GM12878 (cell line): Measurements from ENCODE around the gene PITPNM2. TPM values are rescaled to one million over a fixed set of nuclear protein-coding genes. Genes with fewer than 3 reads are reported as not detected.

Source experiments
- ATAC-seq: fragments of 200-7000 bp; cut with Tn5 transposase; 3 replicates; pipeline ENCODE4 v1.9.1; 2020; ENCODE audit warnings: mild to moderate bottlenecking, moderate library complexity
- BruUV-seq: library from RNA; stranded (reverse); fragments of 400-500 nt; replicated peaks from 2 replicates; lab custom pipeline; 2021; lab: Mats Ljungman, UMichigan
- CTCF ChIA-PET: fragments of 300-600 bp; sonication (Branson Sonifier 250); formaldehyde crosslinking; extraction: SDS; loops from one replicate; lab custom pipeline; 2021; ENCODE audit warnings: inconsistent platforms; lab: Yijun Ruan, JAX
- POLR2A ChIA-PET: fragments of 350-600 bp; formaldehyde crosslinking; extraction: SDS; loops from one replicate; lab custom pipeline; 2021; ENCODE audit warnings: inconsistent platforms; lab: Charles Lee
- RAD21 ChIA-PET: fragments of 300-600 bp; sonication (Branson Sonifier 250); formaldehyde crosslinking; loops from one replicate; lab custom pipeline; 2023; ENCODE audit warnings: antibody characterized with exemption; ENCODE audit not compliant: unreplicated experiment; lab: Charles Lee
- SMC1A ChIA-PET: fragments of 300-600 bp; sonication (Branson Sonifier 250); formaldehyde crosslinking; loops from one replicate; lab custom pipeline; 2023; ENCODE audit not compliant: unreplicated experiment, uncharacterized antibody; lab: Charles Lee
- DNase-seq: peaks from one replicate; pipeline ENCODE4 v3.0.0-alpha.2; 2011; ENCODE audit warnings: low read depth, low spot score
- FAIRE-seq: peaks from 3 replicates; lab custom pipeline; 2011; peaks lifted over from hg19 to GRCh38; lab: Jason Lieb, UNC
- H2AFZ ChIP-seq: 2 replicates; pipeline ENCODE4 v1.6.0; 2011; ENCODE audit warnings: low read depth, low read length, control low read depth; ENCODE audit not compliant: control insufficient read depth
- H3K27ac ChIP-seq: 2 replicates; pipeline ENCODE4 v1.5.1; 2011; ENCODE audit warnings: control low read depth; ENCODE audit not compliant: control insufficient read depth, insufficient read depth
- H3K27me3 ChIP-seq, 2 experiments: replicated peaks in 1 of 2; 2 replicates each; pipeline versions ENCODE4 v1.6.0 to v1.6.1; 2011; ENCODE audit warnings: low read length in 1 of 2; ENCODE audit not compliant: control insufficient read depth in 2 of 2, insufficient read depth in 2 of 2
- H3K36me3 ChIP-seq, 2 experiments: 2 replicates each; pipeline ENCODE4 v1.5.1; 2011; ENCODE audit warnings: low read length in 1 of 2; ENCODE audit not compliant: control insufficient read depth in 2 of 2, insufficient read depth in 2 of 2
- H3K4me1 ChIP-seq: 2 replicates; pipeline ENCODE4 v1.6.1; 2011; ENCODE audit warnings: mild to moderate bottlenecking, low read length, moderate library complexity, mixed read lengths; ENCODE audit not compliant: control insufficient read depth, insufficient read depth
- H3K4me2 ChIP-seq: 2 replicates; pipeline ENCODE4 v1.6.0; 2011; ENCODE audit warnings: control low read depth; ENCODE audit not compliant: control insufficient read depth, insufficient read depth
- H3K4me3 ChIP-seq: fragments of 200-600 bp; sonication (generic); 2 replicates; pipeline ENCODE4 v1.5.1; 2016
- H3K79me2 ChIP-seq: 2 replicates; pipeline ENCODE4 v1.6.0; 2011; ENCODE audit warnings: low read length; ENCODE audit not compliant: control insufficient read depth, insufficient read depth
- H3K9ac ChIP-seq: 2 replicates; pipeline ENCODE4 v1.8.0; 2011; ENCODE audit warnings: low read length, control low read depth, mixed read lengths; ENCODE audit not compliant: control insufficient read depth, insufficient read depth
- H3K9me3 ChIP-seq: replicated peaks from 3 replicates; pipeline ENCODE4 v1.5.1; 2011; ENCODE audit warnings: mild to moderate bottlenecking, low read length; ENCODE audit not compliant: control insufficient read depth, insufficient read depth
- H4K20me1 ChIP-seq: 2 replicates; pipeline ENCODE4 v1.6.0; 2011; ENCODE audit not compliant: control insufficient read depth, insufficient read depth
- CBFB ChIP-seq: IDR thresholded peaks from 2 replicates; pipeline ENCODE4 v1.6.1; 2016; ENCODE audit warnings: antibody characterized with exemption, low read depth
- CEBPZ ChIP-seq: fragments of 150-350 bp; IDR thresholded peaks from 2 replicates; pipeline ENCODE4 v1.6.1; 2016; ENCODE audit warnings: low read depth, low read length
- CHD2 ChIP-seq: IDR thresholded peaks from 2 replicates; pipeline ENCODE4 v1.6.1; 2011; ENCODE audit warnings: low read depth, low read length, improper control_type of control experiment, borderline replicate concordance
- EED ChIP-seq: sonication (generic); IDR thresholded peaks from 2 replicates; pipeline ENCODE4 v1.6.1; 2016; ENCODE audit warnings: antibody characterized with exemption, low read depth
- HDGF ChIP-seq: fragments of 450-650 bp; IDR thresholded peaks from 2 replicates; pipeline ENCODE4 v1.6.1; 2016; ENCODE audit warnings: antibody characterized with exemption
- PBX3 ChIP-seq: IDR thresholded peaks from 2 replicates; pipeline ENCODE4 v1.6.1; 2011; ENCODE audit warnings: mild to moderate bottlenecking, low read depth, low read length, moderate library complexity; ENCODE audit not compliant: insufficient replicate concordance
- PRDM15 ChIP-seq: fragments of 450-650 bp; formaldehyde crosslinking; IDR thresholded peaks from 2 replicates; pipeline ENCODE4 v1.4.0; 2020; ENCODE audit warnings: mild to moderate bottlenecking, moderate library complexity
- SMARCA5 ChIP-seq: fragments of 450-650 bp; IDR thresholded peaks from 2 replicates; pipeline ENCODE4 v1.6.1; 2017; ENCODE audit warnings: mild to moderate bottlenecking
- TBL1XR1 ChIP-seq: IDR thresholded peaks from 2 replicates; pipeline ENCODE4 v1.6.1; 2012; ENCODE audit warnings: low read depth, low read length, improper control_type of control experiment
- ZBTB40 ChIP-seq: fragments of 450-650 bp; IDR thresholded peaks from 2 replicates; pipeline ENCODE4 v1.6.1; 2016; ENCODE audit warnings: mild to moderate bottlenecking, moderate library complexity, borderline replicate concordance
- ZNF274 ChIP-seq: IDR thresholded peaks from one replicate; pipeline ENCODE4 v1.8.0; 2011; ENCODE audit not compliant: insufficient read length, insufficient read depth
- WGBS: methylation state at CpG from one replicate; pipeline ENCODE4 v1.1.6; 2016; ENCODE audit warnings: low lambda C conversion rate; ENCODE audit not compliant: insufficient replicate concordance, insufficient coverage; ENCODE audit errors: missing lambda C conversion rate; 5-methylcytosine and 5-hydroxymethylcytosine counted together
- in situ Hi-C: fragments of 300-500 bp; cut with MboI; formaldehyde crosslinking; loops from 9 replicates; pipeline ENCODE4 v1.14.3; 2018; ENCODE audit warnings: mixed read lengths
- intact Hi-C: fragments of 100-400 bp; cut with micrococcal nuclease; formaldehyde crosslinking; loops from one replicate; pipeline ENCODE4 v1.14.2; 2022; ENCODE audit not compliant: unreplicated experiment
- polyA plus RNA-seq, 11 experiments: library from polyadenylated mRNA; depleted of rRNA in 4 of 11; unstranded in 6 of 11; stranded (reverse) in 5 of 11; fragments of >200 nt; fragmentation: Nextera tagmentation in 4 of 11; fragmentation: Illumina TruSeq in 1 of 11; extraction: Ambion mirVana in 4 of 11; extraction: Trizol in 1 of 11; gene quantifications; 1 replicate in 1 of 11; 2 replicates in 10 of 11; pipeline versions ENCODE4 v1.2.1 to v1.2.3, GENCODE V29; 2011 to 2016; ENCODE audit warnings: inconsistent platforms in 2 of 11, missing spikeins in 2 of 11, low read depth in 1 of 11
- total RNA-seq, 4 experiments: library from RNA; depleted of rRNA in 3 of 4; stranded (reverse); fragments of >200 nt in 3 of 4; fragmentation: Illumina TruSeq in 1 of 4; extraction: Trizol in 1 of 4; gene quantifications; 2 replicates each; pipeline versions ENCODE4 v1.2.1 to v1.2.3, GENCODE V29; 2013 to 2021

The PITPNM2 gene
- total and polyA plus RNA-seq, 10 of the 15 experiments (the other 5 are each of a cell fraction or from before 2014, with no cell fraction given), result 0.03 to 1.0 (median 0.24) TPM; not detected in 1

GRCh38 chr12:123102366-123102765, 48.5 kb downstream of the PITPNM2 start:
- in situ Hi-C loops, result no loop called here
- ChIA-PET SMC1A (no interaction called here), RAD21 (no interaction called here), POLR2A (no interaction called here), CTCF (interaction anchor here (1.2 kb wide), 1 partner anchor 13 kb away, joined by 3 read pairs; no protein-coding TSS in a partner anchor)
- no peak overlapping the region for H3K4me2 ChIP-seq
- H3K4me3 ChIP-seq, result no peak overlapping the region
- no peaks in the 10 kb centered on the region for H3K36me3 ChIP-seq
- 47% methylated on average over 2 of the region's 2 CpGs for WGBS
- DNase-seq, result no peak
- no peaks in the 10 kb centered on the region for H3K79me2 ChIP-seq
- H4K20me1 ChIP-seq, result no peaks in the 10 kb centered on the region
- no peak overlapping the region for H3K9ac ChIP-seq
- no peaks in the 10 kb centered on the region; a peak in 1 of 4 replicates for H3K27me3 ChIP-seq
- FAIRE-seq, result no peak
- peaks cover 8% of the 10 kb centered on the region for H3K4me1 ChIP-seq
- intact Hi-C loops, result no loop called here
- BruUV-seq, result no TSS peak
- H3K9me3 ChIP-seq, result no peaks in the 10 kb centered on the region
- ATAC-seq, result no peak
- no peak overlapping the region for H3K27ac ChIP-seq
- H2AFZ ChIP-seq, result no peak overlapping the region
- no peak for TF ChIP-seq ZNF274
- no peak for TF ChIP-seq CBFB
- TF ChIP-seq SMARCA5, result no peak
- no peak for TF ChIP-seq PBX3
- no peak for TF ChIP-seq TBL1XR1
- TF ChIP-seq PRDM15 (CRISPR knock-in tag), result no peak
- no peak for TF ChIP-seq CHD2
- no peak for TF ChIP-seq CEBPZ
- TF ChIP-seq HDGF, result no peak
- no peak for TF ChIP-seq ZBTB40
- no peak for TF ChIP-seq EED
